Sciatic nerve (tissue), 2 donors: ENCODE measurements around the gene PCDHGA1. TPM values are rescaled to one million over a fixed set of nuclear protein-coding genes. Genes with fewer than 3 reads are reported as not detected.
"Not testable (repeated sequence)": the region's sequence is repeated elsewhere in the genome, so short reads cannot be mapped to it uniquely, and the experiment has no call there.

Source experiments
- ATAC-seq: fragments of 200-7000 bp; cut with Tn5 transposase; one replicate; pipeline ENCODE4 v1.9.1; 2020; ENCODE audit warnings: mild to moderate bottlenecking, moderate library complexity
- DNase-seq: peaks from one replicate; pipeline ENCODE4 v3.0.0-alpha.2; 2020; ENCODE audit warnings: low spot score
- intact Hi-C: fragments of 100-400 bp; cut with DNase I; formaldehyde crosslinking; loops from one replicate; pipeline ENCODE4 v1.14.2; 2022
- total RNA-seq: library from RNA; stranded (reverse); fragmentation: NEBNext Ultra II Directional; extraction: Animal tissue kit (Norgen Biotek cat#: 25700); gene quantifications from one replicate; pipeline ENCODE4 v1.2.1, GENCODE V29; 2021
- donor health status: DM: no; HTN: no; CAD: no.
- donor health status: DM: no; HTN: no; CAD: no.

The PCDHGA1 gene
- total RNA-seq, 1 donor from 2014 or later, result 1.4 TPM

- DNase-seq (no peak), ATAC-seq (no peak)
- intact Hi-C loops, result loop anchor here (10.0 kb wide), 1 partner anchor 117 kb away; no protein-coding TSS in a partner anchor
These were observed 97.6 kb downstream of the PCDHGA1 start for GRCh38 chr5:141427783-141428426.

- DNase-seq (no peak), ATAC-seq (peak; percentile 88)
- intact Hi-C loops, result no loop called here
These were observed 100.2 kb downstream of the PCDHGA1 start, which contains the start of gene PCDHGA12 for GRCh38 chr5:141430332-141431113. PCDHGA12 (plus strand) TSS chr5:141430507; CDS start chr5:141430760, 253 bp downstream.

- DNase-seq (no peak), ATAC-seq (peak; percentile 63)
- intact Hi-C loops, result no loop called here
These were observed 101.0 kb downstream of the PCDHGA1 start for GRCh38 chr5:141431286-141431685.

- ATAC-seq, DNase-seq, intact Hi-C loops: not testable (repeated sequence)
These were observed 102.0 kb downstream of the PCDHGA1 start for GRCh38 chr5:141432308-141432707.

GRCh38 chr5:141432726-141433125, 102.4 kb downstream of the PCDHGA1 start:
- DNase-seq, ATAC-seq, intact Hi-C loops: not testable (repeated sequence)

- no peak for DNase-seq
- intact Hi-C loops, result no loop called here
- ATAC-seq, result no peak
These were observed 103.7 kb downstream of the PCDHGA1 start for GRCh38 chr5:141434006-141434405.

GRCh38 chr5:141437221-141437620, 106.9 kb downstream of the PCDHGA1 start:
- no peak for DNase-seq
- no peak for ATAC-seq
- intact Hi-C loops, result no loop called here

- intact Hi-C loops, result no loop called here
- DNase-seq (no peak), ATAC-seq (no peak)
These were observed 109.3 kb downstream of the PCDHGA1 start for GRCh38 chr5:141439411-141440141.

- DNase-seq, result no peak
- intact Hi-C loops, result no loop called here
- ATAC-seq, result no peak
These were observed 110.0 kb downstream of the PCDHGA1 start for GRCh38 chr5:141440341-141440740.

GRCh38 chr5:141441571-141442170, 111.4 kb downstream of the PCDHGA1 start:
- ATAC-seq (no peak), DNase-seq (no peak)
- intact Hi-C loops, result no loop called here

- DNase-seq (no peak), ATAC-seq (no peak)
- intact Hi-C loops, result no loop called here
These were observed 135.0 kb downstream of the PCDHGA1 start for GRCh38 chr5:141465351-141465750.

- ATAC-seq, result peak; percentile 99
- DNase-seq, result peak; percentile 92
- intact Hi-C loops, result no loop called here
These were observed 145.4 kb downstream of the PCDHGA1 start, which contains the start of gene PCDHGC3 for GRCh38 chr5:141475625-141476131. PCDHGC3 (plus strand) TSS chr5:141475966; CDS start chr5:141476117, 151 bp downstream.

- ATAC-seq (peak; percentile 77), DNase-seq (peak; percentile 78)
- intact Hi-C loops, result no loop called here
These were observed 146.0 kb downstream of the PCDHGA1 start for GRCh38 chr5:141476132-141476911.

- intact Hi-C loops, result no loop called here
- ATAC-seq (no peak), DNase-seq (no peak)
These were observed 146.8 kb downstream of the PCDHGA1 start for GRCh38 chr5:141477044-141477575.

GRCh38 chr5:141477815-141478214, 147.5 kb downstream of the PCDHGA1 start:
- DNase-seq (no peak), ATAC-seq (no peak)
- intact Hi-C loops, result no loop called here

GRCh38 chr5:141478321-141478945, 148.1 kb downstream of the PCDHGA1 start:
- ATAC-seq (no peak), DNase-seq (no peak)
- intact Hi-C loops, result no loop called here

- no peak for DNase-seq
- no peak for ATAC-seq
- intact Hi-C loops, result no loop called here
These were observed 149.5 kb downstream of the PCDHGA1 start for GRCh38 chr5:141479776-141480175.
